K562 (cell line): ENCODE results near the gene ETFRF1. TPM values are rescaled to one million over a fixed set of nuclear protein-coding genes. Genes with fewer than 3 reads are reported as not detected.

Experiments used
- CCAR2 ChIP-seq: fragments of 200-400 bp; formaldehyde crosslinking; IDR thresholded peaks from 2 replicates; pipeline ENCODE4 v1.6.1; 2017; ENCODE audit warnings: mild to moderate bottlenecking, low read depth, low read length
- ELF1 ChIP-seq: fragments of 200-800 bp; sonication (Bioruptor generic); IDR thresholded peaks from 2 replicates; pipeline ENCODE4 v1.6.1; 2016; ENCODE audit warnings: missing genetic modification characterization, missing compliant biosample characterization
- ETV5 ChIP-seq: sonication (generic); formaldehyde crosslinking; IDR thresholded peaks from 2 replicates; pipeline ENCODE4 v1.4.0; 2020; ENCODE audit warnings: low read depth, mild to moderate bottlenecking, missing genetic modification reagents
- ETV6 ChIP-seq, 3 experiments: fragments of 150-350 bp in 1 of 3; sonication (generic) in 1 of 3; formaldehyde crosslinking in 1 of 3; IDR thresholded peaks; 2 replicates each; pipeline versions ENCODE4 v1.6.1 to v1.8.0; 2014 to 2022; ENCODE audit warnings: borderline replicate concordance in 2 of 3, low read depth in 2 of 3, antibody characterized with exemption in 1 of 3, low read length in 1 of 3, mild to moderate bottlenecking in 1 of 3, missing genetic modification reagents in 1 of 3
- FOSL1 ChIP-seq: fragments of 200-800 bp; sonication (Bioruptor generic); conservative IDR thresholded peaks from 2 replicates; pipeline ENCODE4 v1.6.1; 2016; ENCODE audit warnings: missing genetic modification characterization, missing compliant biosample characterization
- HMGN3 ChIP-seq: IDR thresholded peaks from 2 replicates; pipeline ENCODE4 v1.6.1; 2011; ENCODE audit warnings: borderline replicate concordance, low read depth, mild to moderate bottlenecking, mixed read lengths, low read length; ENCODE audit not compliant: insufficient read length; ENCODE audit errors: extremely low read depth
- MBD2 ChIP-seq: sonication (generic); IDR thresholded peaks from 2 replicates; pipeline ENCODE4 v1.6.1; 2016; ENCODE audit warnings: low read depth, borderline replicate concordance
- PML ChIP-seq: IDR thresholded peaks from 2 replicates; pipeline ENCODE4 v1.6.1; 2012; ENCODE audit warnings: low read length, inconsistent platforms
- POLR2G ChIP-seq: fragments of 200-400 bp; formaldehyde crosslinking; IDR thresholded peaks from 2 replicates; pipeline ENCODE4 v1.6.1; 2017; ENCODE audit warnings: low read depth, mild to moderate bottlenecking, antibody characterized with exemption, low read length, moderate library complexity
- RBFOX2 ChIP-seq: fragments of 200-400 bp; formaldehyde crosslinking; IDR thresholded peaks from 2 replicates; pipeline ENCODE4 v1.6.1; 2017; ENCODE audit warnings: low read depth, mild to moderate bottlenecking, low read length, moderate library complexity
- SMAD1 ChIP-seq: fragments of 150-350 bp; IDR thresholded peaks from 2 replicates; pipeline ENCODE4 v1.6.1; 2014; ENCODE audit warnings: low read length, low read depth; ENCODE audit not compliant: partially characterized antibody
- TAF7 ChIP-seq: fragments of 450-650 bp; IDR thresholded peaks from 2 replicates; pipeline ENCODE4 v1.6.1; 2016; ENCODE audit warnings: missing genetic modification characterization, missing compliant biosample characterization
- ZNF217 ChIP-seq: sonication (generic); formaldehyde crosslinking; IDR thresholded peaks from 2 replicates; pipeline ENCODE4 v1.8.0; 2022; ENCODE audit warnings: mild to moderate bottlenecking, missing genetic modification reagents
- polyA plus RNA-seq, 8 experiments: library from polyadenylated mRNA; depleted of rRNA in 4 of 8; stranded (reverse) in 5 of 8; unstranded in 3 of 8; fragments of >200 nt; fragmentation: Nextera tagmentation in 2 of 8; fragmentation: Illumina TruSeq in 1 of 8; extraction: Ambion mirVana in 2 of 8; extraction: Trizol in 1 of 8; gene quantifications; 2 replicates each; pipeline versions ENCODE4 v1.2.1 to v1.2.3, GENCODE V29; 2011 to 2014; ENCODE audit warnings: inconsistent platforms in 1 of 8, missing spikeins in 1 of 8
- total RNA-seq, 7 experiments: library from RNA; depleted of rRNA in 6 of 7; stranded (reverse); fragments of >200 nt in 6 of 7; fragmentation: Illumina TruSeq in 2 of 7; extraction: Trizol in 2 of 7; gene quantifications; 2 replicates each; pipeline versions ENCODE4 v1.2.1 to v1.2.3, GENCODE V29; 2011 to 2021; ENCODE audit warnings: low replicate concordance in 1 of 7
- TF ChIP-seq, protein P1 (sequence below), 2 experiments: fragments of 200-800 bp in 1 of 2; sonication (Bioruptor generic) in 1 of 2; sonication (generic) in 1 of 2; formaldehyde crosslinking in 1 of 2; IDR thresholded peaks in 1 of 2; conservative IDR thresholded peaks in 1 of 2; 2 replicates each; pipeline versions ENCODE4 v1.5.0 to v1.6.1; 2016 to 2020; ENCODE audit warnings: missing compliant biosample characterization in 1 of 2, missing genetic modification characterization in 1 of 2, missing genetic modification reagents in 1 of 2

ETFRF1 gene
- total and polyA plus RNA-seq, 9 of the 15 experiments (the other 6 are each of a cell fraction or from before 2014, with no cell fraction given), result 16.1 to 107 (median 33.7) TPM

GRCh38 chr12:25195056-25195971 lies at the start of gene ETFRF1, which contains the start of gene DNAI7 (continued):
- TF ChIP-seq, protein P1, sequence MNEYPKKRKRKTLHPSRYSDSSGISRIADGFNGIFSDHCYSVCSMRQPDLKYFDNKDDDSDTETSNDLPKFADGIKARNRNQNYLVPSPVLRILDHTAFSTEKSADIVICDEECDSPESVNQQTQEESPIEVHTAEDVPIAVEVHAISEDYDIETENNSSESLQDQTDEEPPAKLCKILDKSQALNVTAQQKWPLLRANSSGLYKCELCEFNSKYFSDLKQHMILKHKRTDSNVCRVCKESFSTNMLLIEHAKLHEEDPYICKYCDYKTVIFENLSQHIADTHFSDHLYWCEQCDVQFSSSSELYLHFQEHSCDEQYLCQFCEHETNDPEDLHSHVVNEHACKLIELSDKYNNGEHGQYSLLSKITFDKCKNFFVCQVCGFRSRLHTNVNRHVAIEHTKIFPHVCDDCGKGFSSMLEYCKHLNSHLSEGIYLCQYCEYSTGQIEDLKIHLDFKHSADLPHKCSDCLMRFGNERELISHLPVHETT (CRISPR knock-in tag; conservative IDR thresholded peaks at IDR 0.05 in 1 of 2, IDR thresholded peaks at IDR 0.05 in 1 of 2), result no peak
- TF ChIP-seq ETV5 (peak; percentile 56; the same call in 1 of the 2 replicates), ZNF217 (CRISPR knock-in tag) (no peak), TAF7 (tag) (peak; percentile 76; the same call in 1 of the 2 replicates), PML (peak; percentile 63; the same call in 1 of the 2 replicates), SMAD1 (peak; percentile 67), HMGN3 (peak; percentile 52), CCAR2 (no peak), POLR2G (peak; percentile 95), ETV6 (IDR thresholded peaks at IDR 0.05; ENCODE audit: borderline replicate concordance in 1 of 2, low read depth in 2 of 2, low read length in 1 of 2) (0 out of 4 replicates have a peak, but pooled peaks of 1 of the 2 experiments have one; percentile 22), ETV6 (CRISPR knock-in tag; IDR thresholded peaks at IDR 0.05; ENCODE audit: borderline replicate concordance) (no peak), MBD2 (peak; percentile 63; the same call in 1 of the 2 replicates), ELF1 (tag) (peak; percentile 77), RBFOX2 (peak; percentile 93), FOSL1 (tag) (no peak)
